HCT116 (cell line): ENCODE measurements around the gene PCBP3. TPM values are rescaled to one million over a fixed set of nuclear protein-coding genes. Genes with fewer than 3 reads are reported as not detected.

Experiments used
- ATAC-seq: fragments of 200-7000 bp; cut with Tn5 transposase; 2 replicates; pipeline ENCODE4 v1.9.1; 2020; ENCODE audit warnings: mild to moderate bottlenecking, moderate library complexity
- BruUV-seq: library from RNA; stranded (reverse); fragments of 400-500 nt; replicated peaks from 2 replicates; lab custom pipeline; 2021; lab: Mats Ljungman, UMichigan
- CTCF ChIA-PET: fragments of 300-600 bp; sonication (Branson Sonifier 250); formaldehyde crosslinking; loops from one replicate; lab custom pipeline; 2021; ENCODE audit warnings: antibody characterized with exemption; lab: Charles Lee
- POLR2A ChIA-PET: fragments of 300-600, 350-600 bp; sonication (Branson Sonifier 250); formaldehyde crosslinking; loops from one replicate; lab custom pipeline; 2021; ENCODE audit warnings: antibody characterized with exemption; lab: Charles Lee
- RAD21 ChIA-PET, 2 experiments: fragments of 300-600 bp; sonication (Branson Sonifier 250); formaldehyde crosslinking; loops; one replicate each; lab custom pipeline; 2023; ENCODE audit warnings: low total read pairs in 2 of 2; ENCODE audit not compliant: uncharacterized antibody in 2 of 2, unreplicated experiment in 2 of 2, low non-redundant PET in 1 of 2; lab: Charles Lee
- DNase-seq: peaks from one replicate; pipeline ENCODE4 v3.0.0-alpha.2; 2010; ENCODE audit warnings: low read depth, low spot score
- H2AFZ ChIP-seq: fragments of 200-600 bp; shearing (Covaris generic), sonication (generic); 2 replicates; pipeline ENCODE4 v1.6.1; 2017; ENCODE audit warnings: low read depth, mixed run types, mixed read lengths, antibody characterized with exemption, low read length; ENCODE audit not compliant: poor library complexity, severe bottlenecking
- H3K27ac ChIP-seq: 2 replicates; pipeline ENCODE4 v1.5.1; 2012; ENCODE audit warnings: low read depth, low read length
- H3K27me3 ChIP-seq: fragments of 200-600 bp; sonication (generic); 2 replicates; pipeline ENCODE4 v1.6.1; 2016; ENCODE audit warnings: mixed run types, low read length, mixed read lengths; ENCODE audit not compliant: insufficient read depth
- H3K36me3 ChIP-seq, 2 experiments: fragments of 200-500 bp in 1 of 2; fragments of 200-600 bp in 1 of 2; sonication (Bioruptor generic) in 1 of 2; sonication (generic) in 1 of 2; 2 replicates each; pipeline versions ENCODE4 v1.5.1 to v1.6.1; 2014 to 2016; ENCODE audit warnings: low read length in 2 of 2, inconsistent platforms in 1 of 2, mixed read lengths in 1 of 2, mixed run types in 1 of 2; ENCODE audit not compliant: insufficient read depth in 2 of 2, control insufficient read depth in 1 of 2
- H3K4me1 ChIP-seq, 2 experiments: fragments of 200-600 bp in 1 of 2; sonication (generic) in 1 of 2; 2 replicates each; pipeline versions ENCODE4 v1.5.1 to v1.6.1; 2012 to 2017; ENCODE audit warnings: low read length in 2 of 2, inconsistent platforms in 1 of 2, mild to moderate bottlenecking in 1 of 2, mixed read lengths in 1 of 2, mixed run types in 1 of 2, moderate library complexity in 1 of 2; ENCODE audit not compliant: insufficient read depth in 2 of 2, control insufficient read depth in 1 of 2
- H3K4me2 ChIP-seq: fragments of 200-600 bp; sonication (generic); 2 replicates; pipeline ENCODE4 v1.6.1; 2017; ENCODE audit warnings: mixed run types, low read length, mixed read lengths
- H3K4me3 ChIP-seq, 2 experiments: fragments of 200-600 bp in 1 of 2; sonication (generic) in 1 of 2; replicated peaks in 1 of 2; 2 replicates each; pipeline ENCODE4 v1.5.1; 2011 to 2016; ENCODE audit warnings: low read length in 2 of 2, control low read depth in 1 of 2, low read depth in 1 of 2, mild to moderate bottlenecking in 1 of 2, mixed read lengths in 1 of 2, mixed run types in 1 of 2
- H3K79me2 ChIP-seq: fragments of 200-600 bp; sonication (generic); 2 replicates; pipeline ENCODE4 v1.6.1; 2017; ENCODE audit warnings: mild to moderate bottlenecking, mixed run types, low read length, moderate library complexity, mixed read lengths; ENCODE audit not compliant: insufficient read depth
- H3K9ac ChIP-seq: fragments of 200-600 bp; sonication (generic); 2 replicates; pipeline ENCODE4 v1.6.1; 2016; ENCODE audit warnings: low read length, mixed read lengths
- H3K9me2 ChIP-seq: fragments of 200-600 bp; sonication (generic), shearing (Covaris generic); 2 replicates; pipeline ENCODE4 v1.6.1; 2017; ENCODE audit warnings: mixed run types, mild to moderate bottlenecking, moderate library complexity; ENCODE audit not compliant: insufficient read depth
- H3K9me3 ChIP-seq, 2 experiments: fragments of 200-500 bp in 1 of 2; fragments of 200-600 bp in 1 of 2; sonication (Bioruptor generic) in 1 of 2; sonication (generic) in 1 of 2; 2 replicates each; pipeline ENCODE4 v1.6.1; 2014 to 2017; ENCODE audit warnings: low read length in 2 of 2, mixed read lengths in 2 of 2, inconsistent platforms in 1 of 2, low read depth in 1 of 2, mild to moderate bottlenecking in 1 of 2, mixed run types in 1 of 2, moderate library complexity in 1 of 2; ENCODE audit not compliant: control insufficient read depth in 1 of 2, insufficient read depth in 1 of 2
- H4K20me1 ChIP-seq: fragments of 200-600 bp; sonication (generic), shearing (Covaris generic); 2 replicates; pipeline ENCODE4 v1.6.1; 2017; ENCODE audit warnings: mixed run types, mild to moderate bottlenecking, moderate library complexity; ENCODE audit not compliant: insufficient read depth
- CTCF ChIP-seq, 3 experiments: fragments of 200-600 bp in 1 of 3; sonication (generic) in 1 of 3; IDR thresholded peaks in 2 of 3; conservative IDR thresholded peaks in 1 of 3; 2 replicates each; pipeline ENCODE4 v1.5.1; 2012 to 2017; ENCODE audit warnings: low read depth in 2 of 3, low read length in 2 of 3, antibody characterized with exemption in 1 of 3, borderline replicate concordance in 1 of 3, control low read depth in 1 of 3, mild to moderate bottlenecking in 1 of 3, mixed read lengths in 1 of 3, mixed run types in 1 of 3, moderate library complexity in 1 of 3; ENCODE audit not compliant: insufficient read depth in 1 of 3
- JUND ChIP-seq: IDR thresholded peaks from 2 replicates; pipeline ENCODE4 v1.6.1; 2012
- POLR2A ChIP-seq: IDR thresholded peaks from 2 replicates; pipeline ENCODE4 v1.7.0; 2011; ENCODE audit warnings: borderline replicate concordance; ENCODE audit not compliant: insufficient read depth, insufficient read length; ENCODE audit errors: extremely low read depth
- POLR2AphosphoS5 ChIP-seq: IDR thresholded peaks from 2 replicates; pipeline ENCODE4 v1.6.1; 2011; ENCODE audit warnings: mild to moderate bottlenecking, low read depth, low read length, moderate library complexity
- SIN3A ChIP-seq: IDR thresholded peaks from 2 replicates; pipeline ENCODE4 v1.6.1; 2012; ENCODE audit warnings: low read depth
- SRF ChIP-seq: IDR thresholded peaks from 2 replicates; pipeline ENCODE4 v1.6.1; 2012; ENCODE audit warnings: low read depth
- TCF7L2 ChIP-seq: IDR thresholded peaks from 2 replicates; pipeline ENCODE4 v1.7.0; 2011; ENCODE audit warnings: borderline replicate concordance, inconsistent platforms; ENCODE audit not compliant: insufficient read depth, insufficient read length; ENCODE audit errors: extremely low read depth
- ZNF274 ChIP-seq: fragments of 200-500 bp; sonication (Bioruptor generic); IDR thresholded peaks from 2 replicates; pipeline ENCODE4 v1.6.1; 2014; ENCODE audit warnings: mild to moderate bottlenecking, low read depth, low read length, inconsistent platforms
- intact Hi-C: fragments of 100-400 bp; cut with micrococcal nuclease; formaldehyde crosslinking; loops from 2 replicates; pipeline ENCODE4 v1.10.0; 2022
- total RNA-seq: library from RNA; stranded (reverse); gene quantifications from one replicate; pipeline ENCODE4 v1.2.1, GENCODE V29; 2021; ENCODE audit not compliant: unreplicated experiment
- TF ChIP-seq, protein P1 (sequence below): IDR thresholded peaks from 2 replicates; pipeline ENCODE4 v1.6.1; 2012

Gene PCBP3
- total RNA-seq, 1 experiment from 2014 or later, result 3.1 TPM

- intact Hi-C loops, result no loop called here
- ATAC-seq, result no peak
- ChIA-PET POLR2A (no interaction called here), CTCF (no interaction called here)
- H3K36me3 ChIP-seq, result no peaks in the 10 kb centered on the region
- H3K9ac ChIP-seq, result no peak overlapping the region
- peaks cover 11 to 12% of the 10 kb centered on the region in 2 experiments; a peak in 3 of 4 replicates for H3K4me1 ChIP-seq
- H4K20me1 ChIP-seq, result no peaks in the 10 kb centered on the region
- 0 out of 6 replicates have a peak, but pooled peaks of 1 of the 3 experiments have one; percentile 7 for TF ChIP-seq CTCF (IDR thresholded peaks at IDR 0.05 in 2 of 3, conservative IDR thresholded peaks at IDR 0.05 in 1 of 3; ENCODE audit: borderline replicate concordance in 1 of 3, insufficient read depth in 1 of 3, low read depth in 2 of 3, low read length in 2 of 3)
- no peak for TF ChIP-seq POLR2A
- TF ChIP-seq, all 23 proteins: peak for 1
- H2AFZ ChIP-seq, result no peak overlapping the region
- H3K9me2 ChIP-seq, result no peaks in the 10 kb centered on the region
- H3K79me2 ChIP-seq, result no peaks in the 10 kb centered on the region
- H3K9me3 ChIP-seq, result no peaks in the 10 kb centered on the region
- H3K4me3 ChIP-seq, result no peak overlapping the region
- no peaks in the 10 kb centered on the region for H3K27me3 ChIP-seq
- no peak for DNase-seq
- RAD21 ChIA-PET, result no interaction called here
- H3K27ac ChIP-seq, result no peak overlapping the region
- BruUV-seq, result no TSS peak
- no peak overlapping the region for H3K4me2 ChIP-seq
Observed at GRCh38 chr21:45954261-45954660, 310.7 kb downstream of the PCBP3 start.

DNA sequence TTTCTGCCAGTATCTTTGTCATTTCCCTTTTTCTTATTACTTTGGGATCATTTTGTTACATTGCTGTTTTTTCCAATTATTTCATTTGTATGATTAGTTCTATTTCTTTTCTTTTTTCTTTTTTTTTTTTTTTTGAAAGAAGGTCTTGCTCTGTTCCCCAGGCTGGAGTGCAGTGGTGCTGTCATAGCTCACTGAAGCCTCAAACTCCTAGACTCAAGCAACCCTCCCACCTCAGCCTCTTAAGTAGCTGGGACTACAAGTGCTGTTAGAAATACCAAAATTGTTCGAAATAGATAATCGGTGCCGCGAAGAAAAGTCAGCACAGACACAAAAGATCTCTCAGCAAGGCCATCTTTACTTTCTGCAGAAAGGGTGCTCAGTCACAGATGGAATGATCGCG is 311.4 kb downstream of the PCBP3 start:
- Histone ChIP-seq H4K20me1 (no peaks in the 10 kb centered on the region), H3K79me2 (no peaks in the 10 kb centered on the region), H3K27ac (no peak overlapping the region)
- BruUV-seq, result no TSS peak
- TF ChIP-seq JUND (no peak), POLR2AphosphoS5 (no peak), TCF7L2 (no peak), SRF (no peak), ZNF274 (no peak), SIN3A (no peak), POLR2A (no peak)
- TF ChIP-seq, protein P1, sequence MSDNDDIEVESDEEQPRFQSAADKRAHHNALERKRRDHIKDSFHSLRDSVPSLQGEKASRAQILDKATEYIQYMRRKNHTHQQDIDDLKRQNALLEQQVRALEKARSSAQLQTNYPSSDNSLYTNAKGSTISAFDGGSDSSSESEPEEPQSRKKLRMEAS, result no peak
- TF ChIP-seq, all 23 proteins: peak for 0
- no peaks in the 10 kb centered on the region for H3K36me3 ChIP-seq
- DNase-seq (no peak), ATAC-seq (no peak)
- no peak overlapping the region for H3K4me2 ChIP-seq
- no peaks in the 10 kb centered on the region for H3K9me3 ChIP-seq
- H3K27me3 ChIP-seq, result no peaks in the 10 kb centered on the region
- no peak overlapping the region for H2AFZ ChIP-seq
- H3K4me3 ChIP-seq, result no peak overlapping the region
- H3K4me1 ChIP-seq, result peaks cover 11 to 12% of the 10 kb centered on the region in 2 experiments; a peak in 3 of 4 replicates
- intact Hi-C loops, result no loop called here
- CTCF ChIA-PET, result no interaction called here
- POLR2A ChIA-PET, result no interaction called here
- no peak overlapping the region for H3K9ac ChIP-seq
- H3K9me2 ChIP-seq, result no peaks in the 10 kb centered on the region
- RAD21 ChIA-PET, result no interaction called here
